Measurements from ENCODE around the gene KIF2C.
"Not testable (repeated sequence)": the region's sequence is repeated elsewhere in the genome, so short reads cannot be mapped to it uniquely, and the experiment has no call there.

Gene KIF2C

DNA sequence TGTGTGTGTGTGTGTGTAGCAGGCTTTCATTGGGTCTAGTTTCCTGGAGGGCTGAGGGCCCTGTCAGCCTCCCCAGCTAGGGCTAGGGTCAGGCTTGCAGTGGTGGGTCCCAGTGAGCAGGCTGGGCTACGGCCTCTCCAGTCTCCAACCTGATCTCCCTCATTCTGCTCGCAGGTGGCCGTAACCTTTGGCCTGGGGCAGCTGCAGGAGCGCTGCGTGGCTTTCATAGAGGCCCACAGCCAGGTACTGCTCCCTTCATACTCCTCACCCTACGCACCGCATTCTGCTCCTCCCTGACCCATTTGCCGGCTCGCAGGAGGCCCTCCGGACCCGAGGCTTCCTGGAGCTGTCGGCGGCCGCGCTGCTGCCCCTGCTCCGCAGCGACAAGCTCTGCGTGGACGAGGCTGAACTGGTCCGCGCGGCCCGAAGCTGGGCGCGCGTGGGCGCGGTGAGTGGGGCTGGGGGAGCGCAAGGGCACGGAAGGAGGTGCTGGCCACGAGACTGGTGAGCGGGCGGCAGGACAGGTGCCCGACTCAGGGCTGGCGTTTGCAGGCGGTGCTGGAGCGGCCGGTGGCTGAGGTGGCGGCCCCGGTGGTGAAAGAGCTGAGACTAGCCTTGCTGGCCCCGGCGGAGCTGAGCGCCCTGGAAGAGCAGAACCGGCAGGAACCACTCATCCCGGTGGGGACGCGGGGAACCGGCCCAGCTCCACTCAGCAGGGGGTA, 73.3 kb downstream of the KIF2C start:
- DNase-seq (ENCODE audit: low spot score): no peak

DNA sequence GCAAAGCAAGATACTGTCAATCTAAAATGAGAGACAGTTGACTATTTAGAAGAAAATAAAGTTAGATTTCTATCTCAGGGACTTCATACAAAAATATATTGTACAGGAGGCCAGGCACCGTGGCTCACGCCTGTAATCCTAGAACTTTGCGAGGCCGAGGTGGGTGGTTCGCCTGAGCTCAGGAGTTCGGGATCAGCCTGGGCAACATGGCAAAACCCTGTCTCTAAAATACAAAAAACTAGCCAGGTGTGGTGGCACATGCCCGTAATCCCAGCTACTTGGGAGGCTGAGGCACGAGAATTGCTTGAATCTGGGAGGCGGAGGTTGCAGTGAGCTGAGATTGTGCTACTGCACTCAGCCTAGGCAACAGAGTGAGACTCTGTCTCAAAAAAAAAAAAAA, 76.3 kb downstream of the KIF2C start:
- not testable (repeated sequence) for DNase-seq (ENCODE audit: low spot score)

DNA sequence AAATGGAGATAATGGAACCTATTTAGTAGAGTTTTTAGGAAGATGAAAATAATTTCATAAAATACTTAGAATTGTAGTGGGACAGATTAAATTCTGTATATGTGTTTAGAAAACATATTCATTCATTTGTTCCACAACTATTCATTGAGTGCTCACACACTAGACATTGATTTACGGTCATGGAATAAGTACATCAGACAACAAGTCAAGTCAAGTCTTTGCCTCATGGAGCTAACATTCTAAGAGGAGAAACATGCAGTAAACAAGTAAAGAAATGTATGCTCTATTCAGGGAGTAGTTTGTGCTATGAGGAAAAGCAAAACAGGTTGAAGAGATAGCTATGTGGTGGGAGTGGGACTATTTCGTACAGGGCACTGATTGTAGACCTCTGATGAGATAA, 77.7 kb downstream of the KIF2C start:
- no peak for DNase-seq (ENCODE audit: low spot score)
